ENCODE measurements around the gene GPR158. TPM values are rescaled to one million over a fixed set of nuclear protein-coding genes. Genes with fewer than 3 reads are reported as not detected.

Gene GPR158
- total and polyA plus RNA-seq, 2 of the 8 experiments (the other 6 are each of a cell fraction or from before 2014, with no cell fraction given): 0.14 to 0.78 TPM

- no peak for TF ChIP-seq JUN (IDR thresholded peaks at IDR 0.05; ENCODE audit: low read depth, low read length)
- TF ChIP-seq, protein P1, sequence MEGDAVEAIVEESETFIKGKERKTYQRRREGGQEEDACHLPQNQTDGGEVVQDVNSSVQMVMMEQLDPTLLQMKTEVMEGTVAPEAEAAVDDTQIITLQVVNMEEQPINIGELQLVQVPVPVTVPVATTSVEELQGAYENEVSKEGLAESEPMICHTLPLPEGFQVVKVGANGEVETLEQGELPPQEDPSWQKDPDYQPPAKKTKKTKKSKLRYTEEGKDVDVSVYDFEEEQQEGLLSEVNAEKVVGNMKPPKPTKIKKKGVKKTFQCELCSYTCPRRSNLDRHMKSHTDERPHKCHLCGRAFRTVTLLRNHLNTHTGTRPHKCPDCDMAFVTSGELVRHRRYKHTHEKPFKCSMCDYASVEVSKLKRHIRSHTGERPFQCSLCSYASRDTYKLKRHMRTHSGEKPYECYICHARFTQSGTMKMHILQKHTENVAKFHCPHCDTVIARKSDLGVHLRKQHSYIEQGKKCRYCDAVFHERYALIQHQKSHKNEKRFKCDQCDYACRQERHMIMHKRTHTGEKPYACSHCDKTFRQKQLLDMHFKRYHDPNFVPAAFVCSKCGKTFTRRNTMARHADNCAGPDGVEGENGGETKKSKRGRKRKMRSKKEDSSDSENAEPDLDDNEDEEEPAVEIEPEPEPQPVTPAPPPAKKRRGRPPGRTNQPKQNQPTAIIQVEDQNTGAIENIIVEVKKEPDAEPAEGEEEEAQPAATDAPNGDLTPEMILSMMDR (IDR thresholded peaks at IDR 0.05; ENCODE audit: control extremely low read depth in 1 of 3, insufficient read depth in 1 of 3, low read depth in 1 of 3, low read length in 3 of 3): no peak
- TF ChIP-seq KDM4A (IDR thresholded peaks at IDR 0.05; ENCODE audit: low read depth, low read length, severe bottlenecking): no peak
- no peak for TF ChIP-seq CEBPB (IDR thresholded peaks at IDR 0.05; ENCODE audit: low read depth, low read length)
Measured at GRCh38 chr10:25278180-25278579, 103.4 kb downstream of the GPR158 start (continued).
